Stimulated activated effector memory CD8-positive, alpha-beta T cell treated with anti-CD3 and anti-CD28 coated beads, Interleukin-12 subunit alpha, Interleukin-12 subunit beta, amount 100 ng/mL, for 72 hours (primary cell): ENCODE data around the gene SORCS1.

Experiments used
- ATAC-seq: fragments of 150-1000 bp; cut with Tn5 transposase; 2 replicates; pipeline ENCODE4 v1.10.0; 2021
- DNase-seq, 2 donors: peaks; one replicate each; pipeline ENCODE4 v3.0.0; 2021 to 2022; ENCODE audit warnings: low spot score in 2 of 2
- H3K27ac Mint-ChIP-seq: one replicate; pipeline ENCODE4 v1.8.0; 2022; ENCODE audit warnings: mild to moderate bottlenecking, mixed read lengths
- H3K36me3 Mint-ChIP-seq: one replicate; pipeline ENCODE4 v1.8.0; 2022; ENCODE audit warnings: mild to moderate bottlenecking, mixed read lengths
- H3K4me1 Mint-ChIP-seq: one replicate; pipeline ENCODE4 v1.8.0; 2022; ENCODE audit warnings: mixed read lengths
- H3K4me3 Mint-ChIP-seq: one replicate; pipeline ENCODE4 v1.8.0; 2022; ENCODE audit warnings: mild to moderate bottlenecking, mixed read lengths
- H3K9me3 Mint-ChIP-seq: one replicate; pipeline ENCODE4 v1.8.0; 2022; ENCODE audit warnings: mixed read lengths

The SORCS1 gene

GRCh38 chr10:106576534-106576933 is 588.0 kb downstream of the SORCS1 start:
- Mint-ChIP-seq H3K27ac (no peak overlapping the region), H3K4me3 (no peak overlapping the region), H3K9me3 (peaks cover 2% of the 10 kb centered on the region), H3K36me3 (no peaks in the 10 kb centered on the region), H3K4me1 (no peaks in the 10 kb centered on the region)
- ATAC-seq (no peak), DNase-seq (no peak)

GRCh38 chr10:106573106-106573505 is 591.4 kb downstream of the SORCS1 start:
- H3K4me3 Mint-ChIP-seq, result no peak overlapping the region
- H3K9me3 Mint-ChIP-seq, result peaks cover 2% of the 10 kb centered on the region
- H3K4me1 Mint-ChIP-seq, result no peaks in the 10 kb centered on the region
- ATAC-seq (no peak), DNase-seq (no peak)
- H3K36me3 Mint-ChIP-seq, result no peaks in the 10 kb centered on the region
- H3K27ac Mint-ChIP-seq, result no peak overlapping the region

- no peak overlapping the region for H3K4me3 Mint-ChIP-seq
- no peak overlapping the region for H3K27ac Mint-ChIP-seq
- no peaks in the 10 kb centered on the region for H3K4me1 Mint-ChIP-seq
- no peaks in the 10 kb centered on the region for H3K36me3 Mint-ChIP-seq
- DNase-seq (no peak), ATAC-seq (no peak)
- H3K9me3 Mint-ChIP-seq, result peaks cover 6% of the 10 kb centered on the region
These were observed 593.1 kb downstream of the SORCS1 start for GRCh38 chr10:106571192-106571946.

- H3K9me3 Mint-ChIP-seq, result peaks cover 7% of the 10 kb centered on the region
- ATAC-seq (no peak), DNase-seq (no peak)
- no peak overlapping the region for H3K27ac Mint-ChIP-seq
- H3K4me3 Mint-ChIP-seq, result no peak overlapping the region
- no peaks in the 10 kb centered on the region for H3K4me1 Mint-ChIP-seq
- no peaks in the 10 kb centered on the region for H3K36me3 Mint-ChIP-seq
These were observed 594.2 kb downstream of the SORCS1 start for GRCh38 chr10:106570268-106570667.

- Mint-ChIP-seq H3K9me3 (peaks cover 12% of the 10 kb centered on the region), H3K4me3 (no peak overlapping the region), H3K4me1 (no peaks in the 10 kb centered on the region), H3K36me3 (no peaks in the 10 kb centered on the region), H3K27ac (no peak overlapping the region)
- no peak for ATAC-seq
- no peak for DNase-seq
These were observed 596.9 kb downstream of the SORCS1 start for GRCh38 chr10:106567629-106568028.

- no peak overlapping the region for H3K4me3 Mint-ChIP-seq
- DNase-seq, result no peak
- H3K36me3 Mint-ChIP-seq, result no peaks in the 10 kb centered on the region
- no peak overlapping the region for H3K27ac Mint-ChIP-seq
- peaks cover 12% of the 10 kb centered on the region for H3K9me3 Mint-ChIP-seq
- no peak for ATAC-seq
- H3K4me1 Mint-ChIP-seq, result no peaks in the 10 kb centered on the region
These were observed 597.6 kb downstream of the SORCS1 start for GRCh38 chr10:106566873-106567272.

- Mint-ChIP-seq H3K27ac (no peak overlapping the region), H3K9me3 (peaks cover 14% of the 10 kb centered on the region)
- ATAC-seq, result no peak
These were observed 599.0 kb downstream of the SORCS1 start for GRCh38 chr10:106565546-106565945.

GRCh38 chr10:106563384-106563783 is 601.1 kb downstream of the SORCS1 start:
- Mint-ChIP-seq H3K9me3 (peaks cover 20% of the 10 kb centered on the region), H3K27ac (no peak overlapping the region), H3K4me1 (no peaks in the 10 kb centered on the region), H3K4me3 (no peak overlapping the region), H3K36me3 (no peaks in the 10 kb centered on the region)
- no peak for ATAC-seq
- DNase-seq, result no peak

More at GRCh38 chr10:106565546-106565945, 599.0 kb downstream of the SORCS1 start:
- no peaks in the 10 kb centered on the region for H3K36me3 Mint-ChIP-seq
- DNase-seq, result no peak
- H3K4me3 Mint-ChIP-seq, result no peak overlapping the region
- H3K4me1 Mint-ChIP-seq, result no peaks in the 10 kb centered on the region

GRCh38 chr10:106560925-106561640 is 603.4 kb downstream of the SORCS1 start:
- DNase-seq (no peak), ATAC-seq (no peak)
- Mint-ChIP-seq H3K27ac (no peak overlapping the region), H3K4me1 (no peaks in the 10 kb centered on the region), H3K36me3 (no peaks in the 10 kb centered on the region), H3K4me3 (no peak overlapping the region), H3K9me3 (peaks cover 21% of the 10 kb centered on the region)

- no peak for ATAC-seq
- DNase-seq, result no peak
- no peak overlapping the region for H3K4me3 Mint-ChIP-seq
- no peak overlapping the region for H3K27ac Mint-ChIP-seq
- H3K36me3 Mint-ChIP-seq, result no peaks in the 10 kb centered on the region
- peaks cover 23% of the 10 kb centered on the region for H3K9me3 Mint-ChIP-seq
- no peaks in the 10 kb centered on the region for H3K4me1 Mint-ChIP-seq
These were observed 605.1 kb downstream of the SORCS1 start for GRCh38 chr10:106559442-106559841.

GRCh38 chr10:106557951-106558733 is 606.4 kb downstream of the SORCS1 start:
- ATAC-seq, result no peak
- H3K27ac Mint-ChIP-seq, result no peak overlapping the region

GRCh38 chr10:106557053-106557452 is 607.5 kb downstream of the SORCS1 start:
- H3K36me3 Mint-ChIP-seq, result no peaks in the 10 kb centered on the region
- H3K4me1 Mint-ChIP-seq, result no peaks in the 10 kb centered on the region
- no peak for ATAC-seq
- peaks cover 20% of the 10 kb centered on the region for H3K9me3 Mint-ChIP-seq
- H3K4me3 Mint-ChIP-seq, result no peak overlapping the region
- DNase-seq, result no peak
- H3K27ac Mint-ChIP-seq, result no peak overlapping the region

More at GRCh38 chr10:106557951-106558733, 606.4 kb downstream of the SORCS1 start:
- Mint-ChIP-seq H3K9me3 (peaks cover 19% of the 10 kb centered on the region), H3K4me3 (no peak overlapping the region), H3K36me3 (no peaks in the 10 kb centered on the region), H3K4me1 (no peaks in the 10 kb centered on the region)
- DNase-seq, result no peak

GRCh38 chr10:106555599-106555998 is 608.9 kb downstream of the SORCS1 start:
- Mint-ChIP-seq H3K36me3 (no peaks in the 10 kb centered on the region), H3K27ac (no peak overlapping the region), H3K4me1 (no peaks in the 10 kb centered on the region), H3K4me3 (no peak overlapping the region), H3K9me3 (peaks cover 23% of the 10 kb centered on the region)
- ATAC-seq (no peak), DNase-seq (no peak)

GRCh38 chr10:106551501-106552062 is 612.9 kb downstream of the SORCS1 start:
- no peaks in the 10 kb centered on the region for H3K36me3 Mint-ChIP-seq

GRCh38 chr10:106548832-106549231 is 615.7 kb downstream of the SORCS1 start:
- no peak for DNase-seq
- Mint-ChIP-seq H3K4me3 (no peak overlapping the region), H3K9me3 (peaks cover 19% of the 10 kb centered on the region), H3K4me1 (no peaks in the 10 kb centered on the region), H3K27ac (no peak overlapping the region), H3K36me3 (no peaks in the 10 kb centered on the region)
- no peak for ATAC-seq

More at GRCh38 chr10:106551501-106552062, 612.9 kb downstream of the SORCS1 start:
- Mint-ChIP-seq H3K27ac (no peak overlapping the region), H3K4me3 (no peak overlapping the region), H3K9me3 (peaks cover 21% of the 10 kb centered on the region), H3K4me1 (no peaks in the 10 kb centered on the region)
- ATAC-seq (no peak), DNase-seq (no peak)
